Measurements from ENCODE around the gene FKBP10.
"Not testable (repeated sequence)": the region's sequence is repeated elsewhere in the genome, so short reads cannot be mapped to it uniquely, and the experiment has no call there.

Gene FKBP10, protein sequence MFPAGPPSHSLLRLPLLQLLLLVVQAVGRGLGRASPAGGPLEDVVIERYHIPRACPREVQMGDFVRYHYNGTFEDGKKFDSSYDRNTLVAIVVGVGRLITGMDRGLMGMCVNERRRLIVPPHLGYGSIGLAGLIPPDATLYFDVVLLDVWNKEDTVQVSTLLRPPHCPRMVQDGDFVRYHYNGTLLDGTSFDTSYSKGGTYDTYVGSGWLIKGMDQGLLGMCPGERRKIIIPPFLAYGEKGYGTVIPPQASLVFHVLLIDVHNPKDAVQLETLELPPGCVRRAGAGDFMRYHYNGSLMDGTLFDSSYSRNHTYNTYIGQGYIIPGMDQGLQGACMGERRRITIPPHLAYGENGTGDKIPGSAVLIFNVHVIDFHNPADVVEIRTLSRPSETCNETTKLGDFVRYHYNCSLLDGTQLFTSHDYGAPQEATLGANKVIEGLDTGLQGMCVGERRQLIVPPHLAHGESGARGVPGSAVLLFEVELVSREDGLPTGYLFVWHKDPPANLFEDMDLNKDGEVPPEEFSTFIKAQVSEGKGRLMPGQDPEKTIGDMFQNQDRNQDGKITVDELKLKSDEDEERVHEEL

GRCh38 chr17:41812381-41813151 lies at the start of gene FKBP10:
FKBP10 (plus strand) TSS chr17:41813004; CDS start chr17:41813035, 31 bp downstream.
- no peak for DNase-seq (ENCODE audit: extremely low read depth in 1 of 2, low read depth in 1 of 2)

DNA sequence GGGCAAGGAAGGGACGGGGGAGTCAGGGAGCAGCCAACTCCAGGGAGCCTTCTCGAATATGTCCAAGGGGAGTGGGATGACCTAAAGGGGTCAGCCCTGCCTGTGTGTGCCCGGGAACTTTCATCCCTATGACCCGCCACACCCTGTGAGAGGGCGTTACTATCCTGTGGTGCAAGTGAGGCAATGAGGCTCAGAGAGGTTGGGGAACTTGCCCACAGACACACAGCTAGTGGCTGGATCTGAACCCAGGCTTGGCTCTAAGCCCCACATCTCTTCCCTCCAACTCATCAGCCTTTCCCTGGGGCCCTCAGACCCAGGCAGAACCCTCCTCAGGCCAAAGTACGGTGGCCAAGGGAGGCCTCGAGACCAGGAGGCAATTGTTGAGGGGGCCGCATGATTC lies 49.5 kb upstream of the FKBP10 start:
- no peak for DNase-seq (ENCODE audit: extremely low read depth in 1 of 2, low read depth in 1 of 2)

GRCh38 chr17:41766135-41766534 lies 46.7 kb upstream of the FKBP10 start:
- no peak for DNase-seq (ENCODE audit: extremely low read depth in 1 of 2, low read depth in 1 of 2)

DNA sequence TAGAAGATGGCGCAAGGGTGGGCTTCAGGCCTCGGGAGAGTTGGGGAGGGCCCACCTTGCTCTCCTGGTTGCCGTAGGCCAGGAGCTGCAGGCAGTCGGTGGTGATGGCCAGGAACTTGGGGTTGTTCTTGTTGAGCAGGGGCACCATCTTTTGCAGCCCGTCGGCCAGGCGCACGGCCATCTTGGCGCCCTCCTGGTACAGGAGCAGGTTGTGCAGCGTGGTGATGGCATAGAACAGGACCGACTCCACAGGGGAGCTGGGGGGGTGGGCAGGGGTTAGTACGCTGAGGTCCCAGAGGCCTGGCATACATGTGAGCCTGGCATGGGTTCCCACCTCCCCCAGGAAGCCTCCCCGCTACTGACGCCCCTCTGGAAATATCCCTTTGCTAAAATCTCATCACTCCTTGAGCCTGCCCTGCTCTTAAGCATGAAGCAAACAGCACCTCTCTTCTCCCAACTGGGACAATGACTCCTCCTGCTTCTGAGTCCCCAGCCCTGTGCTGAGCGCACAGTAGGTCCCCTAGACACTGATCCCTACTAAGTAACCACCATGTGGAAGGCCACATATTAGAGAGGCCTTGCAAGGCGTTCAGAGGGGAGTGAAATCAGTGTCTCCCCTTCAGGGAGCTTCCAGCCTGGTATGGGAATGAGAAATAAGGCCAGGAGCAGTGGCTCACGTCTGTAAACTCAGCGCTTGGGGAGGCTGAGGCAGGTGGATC lies 45.3 kb upstream of the FKBP10 start:
- DNase-seq (ENCODE audit: extremely low read depth in 1 of 2, low read depth in 1 of 2) = no peak

- DNase-seq (ENCODE audit: extremely low read depth in 1 of 2, low read depth in 1 of 2) = no peak
Observed at GRCh38 chr17:41768682-41769288, 44.0 kb upstream of the FKBP10 start.

GRCh38 chr17:41769346-41769862 lies 43.4 kb upstream of the FKBP10 start:
- no peak for DNase-seq (ENCODE audit: extremely low read depth in 1 of 2, low read depth in 1 of 2)

GRCh38 chr17:41769985-41770384 lies 42.8 kb upstream of the FKBP10 start:
- DNase-seq (ENCODE audit: extremely low read depth in 1 of 2, low read depth in 1 of 2) = no peak

DNA sequence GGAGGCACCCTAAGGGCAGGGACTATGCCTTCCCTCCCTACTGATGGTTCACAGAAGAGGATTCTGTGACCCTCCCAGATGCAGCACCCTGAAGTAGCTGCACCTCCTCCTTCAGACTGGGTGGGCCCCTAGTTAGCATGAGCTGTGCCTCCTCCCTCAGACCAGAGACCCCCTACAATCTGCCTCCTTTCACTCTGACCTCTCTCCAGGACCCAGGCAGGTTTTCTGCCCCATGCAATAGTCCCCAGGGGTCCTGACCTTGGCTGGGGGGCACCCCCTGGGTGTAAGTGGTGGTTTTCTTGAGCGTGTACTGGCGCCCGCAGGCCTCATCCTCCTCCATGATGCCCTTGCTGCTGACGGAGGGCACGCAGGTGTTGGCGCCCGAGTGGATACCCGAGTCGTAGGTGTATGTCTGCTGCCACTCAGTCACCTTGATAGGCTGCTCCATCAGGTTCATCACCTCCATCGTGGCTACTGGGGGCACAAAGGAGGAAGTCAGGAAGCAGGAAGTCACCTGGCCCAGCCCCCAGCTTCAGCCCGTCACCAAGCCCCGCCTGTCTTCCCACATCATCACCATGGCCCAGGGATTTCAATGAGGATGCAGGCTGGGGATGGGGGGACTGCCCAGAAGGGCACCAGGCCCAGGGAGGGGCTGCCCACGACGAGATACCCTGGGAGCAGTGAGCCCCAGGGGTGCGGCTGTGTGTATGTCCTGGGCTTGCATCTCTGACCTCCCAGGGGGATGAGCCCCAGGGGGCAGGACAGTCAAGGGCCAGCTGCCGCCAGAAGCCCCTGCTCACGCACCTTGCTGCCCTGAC lies 41.2 kb upstream of the FKBP10 start:
- DNase-seq (ENCODE audit: extremely low read depth in 1 of 2, low read depth in 1 of 2) = no peak

DNA sequence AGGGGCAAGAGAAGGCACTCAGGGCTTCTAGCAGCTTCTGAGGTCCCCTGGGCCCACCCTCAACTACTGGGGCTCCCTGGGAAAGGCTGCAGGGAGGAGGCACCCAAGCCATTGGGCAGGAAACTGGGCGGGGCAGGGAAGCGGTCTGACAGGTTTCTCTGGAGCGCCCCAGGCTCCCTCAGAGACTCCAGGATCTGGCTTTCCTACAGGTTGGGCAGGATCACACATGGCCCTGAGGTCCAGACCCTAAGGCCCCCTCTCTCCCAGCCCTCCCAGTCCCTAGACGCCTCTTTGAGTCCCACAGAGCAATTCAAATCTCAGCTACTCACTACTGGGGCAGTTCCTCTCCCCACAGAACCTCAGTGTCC lies 40.6 kb upstream of the FKBP10 start:
- DNase-seq (ENCODE audit: extremely low read depth in 1 of 2, low read depth in 1 of 2) = no peak

DNA sequence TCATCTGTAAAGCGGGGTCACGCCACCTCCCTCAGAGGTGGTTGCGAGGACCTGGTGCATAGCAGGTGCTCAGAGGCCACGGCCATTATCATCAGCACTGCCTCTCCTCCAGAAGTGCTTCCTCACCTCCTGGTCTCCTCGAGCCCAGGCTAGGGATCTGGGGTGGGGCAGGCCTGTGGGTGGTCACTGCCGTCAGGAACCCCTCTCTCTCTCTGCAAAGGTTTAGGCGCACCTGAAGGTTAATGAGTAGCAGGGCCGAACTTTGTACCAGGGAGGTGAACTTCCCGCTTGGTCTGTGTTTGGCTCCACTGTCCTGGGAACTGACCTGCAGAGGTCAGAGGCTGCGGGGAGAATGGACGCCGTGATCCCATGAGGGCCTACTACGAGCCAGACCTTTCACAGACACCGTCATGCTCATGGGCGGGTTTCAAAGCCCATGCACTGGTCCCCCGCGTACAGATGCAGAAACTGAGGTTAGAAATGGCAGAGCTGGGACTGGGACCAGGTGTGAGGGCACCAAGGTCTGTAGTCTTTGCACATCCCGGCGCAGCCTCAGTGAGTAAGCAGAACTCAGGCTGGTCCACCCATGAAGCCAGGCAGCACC lies 40.1 kb upstream of the FKBP10 start:
- no peak for DNase-seq (ENCODE audit: extremely low read depth in 1 of 2, low read depth in 1 of 2)

- no peak for DNase-seq (ENCODE audit: extremely low read depth in 1 of 2, low read depth in 1 of 2)
Observed at GRCh38 chr17:41773190-41773588, 39.6 kb upstream of the FKBP10 start.

- DNase-seq (ENCODE audit: extremely low read depth in 1 of 2, low read depth in 1 of 2) = no peak
Observed at GRCh38 chr17:41773731-41774193, 39.0 kb upstream of the FKBP10 start.

DNA sequence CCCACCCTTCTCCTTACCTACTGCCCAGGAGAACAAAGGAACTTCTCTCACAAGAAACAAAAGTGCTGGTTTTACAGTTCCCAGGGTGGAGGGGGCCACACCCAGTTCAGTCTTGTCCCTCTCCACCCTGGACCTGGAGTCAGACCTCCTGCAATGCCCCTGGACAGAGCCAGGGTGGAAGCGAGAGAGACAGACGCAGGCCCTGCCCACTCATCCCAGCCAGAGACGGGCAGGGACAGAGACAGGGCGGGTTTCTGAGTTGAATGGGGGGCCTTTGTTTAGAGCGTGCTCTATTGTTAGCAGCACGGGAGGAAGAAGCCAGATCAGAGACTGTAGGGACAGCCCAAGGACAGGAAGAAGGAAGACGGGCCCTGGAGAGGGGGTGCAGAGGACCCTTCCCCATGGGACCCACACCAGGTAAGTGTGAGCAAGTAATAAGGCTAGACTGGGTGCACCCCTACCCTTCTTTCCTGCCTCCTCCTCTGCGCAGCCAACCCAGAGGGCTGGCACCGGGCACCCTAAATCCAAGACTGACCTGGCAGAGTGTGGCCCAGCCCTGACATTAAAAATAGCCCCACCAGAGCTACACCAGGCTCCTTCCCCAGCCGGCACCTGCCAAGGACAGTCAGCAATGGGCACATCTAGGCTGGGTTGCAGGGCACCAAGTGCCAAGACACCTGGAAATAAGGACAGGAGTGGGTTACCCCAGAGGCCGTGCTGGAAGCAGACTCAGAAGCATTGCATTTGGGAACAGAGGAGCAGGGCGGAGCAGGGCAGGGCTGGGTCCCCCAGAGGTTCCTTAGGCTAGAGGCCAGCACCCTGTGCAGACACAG lies 37.2 kb upstream of the FKBP10 start:
- DNase-seq (ENCODE audit: extremely low read depth in 1 of 2, low read depth in 1 of 2) = no peak

DNA sequence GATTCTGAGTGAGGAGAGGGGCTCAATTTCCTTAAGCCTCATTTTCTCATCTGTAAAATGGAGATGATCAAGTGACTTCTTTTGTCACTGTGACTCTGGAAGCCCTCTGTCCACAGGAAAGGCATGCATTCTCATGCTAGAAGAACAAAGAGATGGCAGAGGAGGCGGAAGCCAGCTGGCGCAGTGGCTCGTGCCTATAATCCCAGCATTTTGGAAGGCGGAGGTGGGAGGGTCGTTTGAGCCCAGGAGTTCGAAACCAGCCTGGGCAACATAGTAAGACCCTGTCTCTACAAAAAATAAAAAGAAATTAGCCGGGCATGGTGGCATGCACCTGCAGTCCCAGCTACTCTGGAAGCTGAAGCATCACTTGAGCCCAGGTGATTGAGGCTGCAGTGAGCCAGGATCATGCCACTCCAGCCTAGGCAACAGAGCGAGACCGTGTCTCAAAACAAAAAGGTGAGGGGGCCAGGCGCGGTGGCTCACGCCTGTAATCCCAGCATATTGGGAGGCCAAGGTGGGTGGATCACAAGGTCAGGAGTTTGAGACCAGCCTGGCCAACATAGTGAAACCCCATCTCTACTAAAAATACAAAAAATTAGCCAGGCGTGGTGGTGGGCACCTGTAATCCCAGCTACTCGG lies 36.4 kb upstream of the FKBP10 start:
- not testable (repeated sequence) for DNase-seq (ENCODE audit: extremely low read depth in 1 of 2, low read depth in 1 of 2)

DNA sequence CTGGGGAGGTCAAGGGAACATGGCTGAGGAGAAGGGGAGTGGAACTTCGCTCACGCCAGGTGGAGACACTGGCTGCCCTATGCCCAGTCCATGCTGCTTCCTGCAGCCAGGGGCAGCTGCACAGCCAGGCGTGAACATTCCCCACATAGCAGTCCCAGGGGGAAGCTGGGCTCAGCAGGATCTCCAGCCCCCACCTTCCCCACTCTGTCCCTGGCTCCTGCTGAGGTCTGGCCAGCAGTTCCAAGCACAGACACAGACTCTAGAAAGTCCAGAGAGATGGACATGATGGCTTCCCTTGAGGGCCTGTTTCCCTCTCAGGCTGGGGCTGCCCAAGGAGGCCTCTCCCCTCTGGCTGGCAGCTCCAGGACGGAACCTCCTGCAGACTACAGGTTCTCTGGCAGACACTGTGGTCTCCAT lies 35.6 kb upstream of the FKBP10 start:
- no peak for DNase-seq (ENCODE audit: extremely low read depth in 1 of 2, low read depth in 1 of 2)

GRCh38 chr17:41777574-41778188 lies 35.1 kb upstream of the FKBP10 start:
- DNase-seq (ENCODE audit: extremely low read depth in 1 of 2, low read depth in 1 of 2) = no peak

GRCh38 chr17:41779954-41780353 lies 32.9 kb upstream of the FKBP10 start:
- DNase-seq (ENCODE audit: extremely low read depth in 1 of 2, low read depth in 1 of 2) = no peak

Measured in stimulated activated CD8-positive, alpha-beta memory T cell treated with anti-CD3 and anti-CD28 coated beads, Interleukin-7, amount 100 ng/mL, for 48 hours (primary cell).